PFSK-1 (cell line): ENCODE data around the gene MPIG6B.

Experiments used
- FOXP2 ChIP-seq: optimal IDR thresholded peaks from 2 replicates; pipeline ENCODE3; 2011; ENCODE audit warnings: borderline replicate concordance, control low read depth, inconsistent platforms; ENCODE audit not compliant: insufficient read depth; ENCODE audit errors: extremely low read length, extremely low read depth
- POLR2AphosphoS5 ChIP-seq: IDR thresholded peaks from 2 replicates; pipeline ENCODE4 v1.6.1; 2012; ENCODE audit warnings: low read depth, mild to moderate bottlenecking, control low read depth, low read length, moderate library complexity
- REST ChIP-seq, 2 experiments: IDR thresholded peaks; 2 replicates each; pipeline versions ENCODE4 v1.6.1 to v1.8.0; 2011 to 2012; ENCODE audit warnings: low read depth in 2 of 2, low read length in 2 of 2, control low read depth in 1 of 2, inconsistent platforms in 1 of 2, mild to moderate bottlenecking in 1 of 2, moderate library complexity in 1 of 2; ENCODE audit not compliant: insufficient read depth in 1 of 2
- SIN3A ChIP-seq: IDR thresholded peaks from 2 replicates; pipeline ENCODE4 v1.6.1; 2012; ENCODE audit warnings: mild to moderate bottlenecking, low read length, moderate library complexity, borderline replicate concordance; ENCODE audit not compliant: insufficient read depth
- TAF1 ChIP-seq: IDR thresholded peaks from 2 replicates; pipeline ENCODE4 v1.6.1; 2012; ENCODE audit warnings: low read length, control low read depth, borderline replicate concordance; ENCODE audit not compliant: insufficient read depth

The MPIG6B gene

GRCh38 chr6:31680226-31681134 lies 42.7 kb upstream of the MPIG6B start, which contains the start of gene LY6G5C:
Gene LY6G5C, minus strand, starts transcription at chr6:31681067. Its CDS starts 694 bp downstream, at chr6:31680373.
- no peak for TF ChIP-seq FOXP2
- TF ChIP-seq SIN3A: peak; percentile 48; the same call in 1 of the 2 replicates
- TF ChIP-seq POLR2AphosphoS5: no peak

GRCh38 chr6:31681135-31681671 lies 42.0 kb upstream of the MPIG6B start:
- TF ChIP-seq POLR2AphosphoS5 (no peak), SIN3A (no peak), FOXP2 (no peak), REST (IDR thresholded peaks at IDR 0.05; ENCODE audit: insufficient read depth in 1 of 2, low read depth in 2 of 2, low read length in 2 of 2) (no peak), TAF1 (no peak)

GRCh38 chr6:31683591-31683990 lies 39.6 kb upstream of the MPIG6B start:
- TF ChIP-seq SIN3A (no peak), REST (IDR thresholded peaks at IDR 0.05; ENCODE audit: insufficient read depth in 1 of 2, low read depth in 2 of 2, low read length in 2 of 2) (no peak), TAF1 (no peak), FOXP2 (no peak), POLR2AphosphoS5 (no peak)

- no peak for TF ChIP-seq REST (IDR thresholded peaks at IDR 0.05; ENCODE audit: insufficient read depth in 1 of 2, low read depth in 2 of 2, low read length in 2 of 2)
- no peak for TF ChIP-seq FOXP2
- TF ChIP-seq POLR2AphosphoS5: no peak
- no peak for TF ChIP-seq TAF1
- TF ChIP-seq SIN3A: no peak
Measured at GRCh38 chr6:31686483-31686882, 36.7 kb upstream of the MPIG6B start.

GRCh38 chr6:31687321-31687720 lies 35.9 kb upstream of the MPIG6B start:
- TF ChIP-seq POLR2AphosphoS5 (no peak), REST (IDR thresholded peaks at IDR 0.05; ENCODE audit: insufficient read depth in 1 of 2, low read depth in 2 of 2, low read length in 2 of 2) (no peak), FOXP2 (no peak), TAF1 (no peak), SIN3A (no peak)
